Measurements from ENCODE around the gene SYNDIG1.

Gene SYNDIG1

GRCh38 chr20:24449026-24449720 lies 20.3 kb upstream of the SYNDIG1 start:
- no peak for DNase-seq

GRCh38 chr20:24450177-24450576 lies 19.3 kb upstream of the SYNDIG1 start:
- no peak for DNase-seq

GRCh38 chr20:24450624-24451376 lies 18.6 kb upstream of the SYNDIG1 start:
- DNase-seq, result no peak

GRCh38 chr20:24451428-24451827 lies 18.0 kb upstream of the SYNDIG1 start:
- no peak for DNase-seq

GRCh38 chr20:24452016-24452415 lies 17.4 kb upstream of the SYNDIG1 start:
- no peak for DNase-seq

GRCh38 chr20:24452498-24453127 lies 16.8 kb upstream of the SYNDIG1 start:
- DNase-seq, result no peak

GRCh38 chr20:24453869-24454268 lies 15.6 kb upstream of the SYNDIG1 start:
- DNase-seq, result no peak

- DNase-seq, result no peak
Observed at GRCh38 chr20:24455081-24455480, 14.3 kb upstream of the SYNDIG1 start.

- no peak for DNase-seq
Observed at GRCh38 chr20:24456398-24456781, 13.0 kb upstream of the SYNDIG1 start.

- DNase-seq, result no peak
Observed at GRCh38 chr20:24458436-24458835, 11.0 kb upstream of the SYNDIG1 start.

- no peak for DNase-seq
Observed at GRCh38 chr20:24459733-24460132, 9.7 kb upstream of the SYNDIG1 start.

GRCh38 chr20:24460712-24461111 lies 8.7 kb upstream of the SYNDIG1 start:
- no peak for DNase-seq

GRCh38 chr20:24461848-24462247 lies 7.6 kb upstream of the SYNDIG1 start:
- no peak for DNase-seq

GRCh38 chr20:24462460-24463010 lies 6.9 kb upstream of the SYNDIG1 start:
- DNase-seq, result no peak

GRCh38 chr20:24465159-24465558 lies 4.3 kb upstream of the SYNDIG1 start:
- no peak for DNase-seq

- DNase-seq, result no peak
Observed at GRCh38 chr20:24465730-24466129, 3.7 kb upstream of the SYNDIG1 start.

- DNase-seq, result no peak
Observed at GRCh38 chr20:24468401-24469115, 871 bp upstream of the SYNDIG1 start.

GRCh38 chr20:24469894-24470745 lies 691 bp downstream of the SYNDIG1 start:
- no peak for DNase-seq

GRCh38 chr20:24470746-24471582 lies 1.5 kb downstream of the SYNDIG1 start:
- no peak for DNase-seq

GRCh38 chr20:24472426-24472825 lies 3.0 kb downstream of the SYNDIG1 start:
- no peak for DNase-seq
